Osteocyte (in vitro differentiated cells): ENCODE results near the gene NCOA6. TPM values are rescaled to one million over a fixed set of nuclear protein-coding genes. Genes with fewer than 3 reads are reported as not detected.

Experiments used
- DNase-seq: peaks from one replicate; pipeline ENCODE4 v3.0.0; 2021; ENCODE audit warnings: mixed read lengths; ENCODE audit not compliant: unreplicated experiment; ENCODE audit errors: extremely low spot score
- H3K27ac Mint-ChIP-seq: one replicate; pipeline ENCODE4 v1.8.0; 2021; ENCODE audit warnings: mild to moderate bottlenecking, mixed read lengths; ENCODE audit not compliant: unreplicated experiment
- H3K27me3 Mint-ChIP-seq: one replicate; pipeline ENCODE4 v1.8.0; 2021; ENCODE audit warnings: mixed read lengths; ENCODE audit not compliant: unreplicated experiment
- H3K36me3 Mint-ChIP-seq: one replicate; pipeline ENCODE4 v1.8.0; 2021; ENCODE audit warnings: mixed read lengths; ENCODE audit not compliant: unreplicated experiment
- H3K4me1 Mint-ChIP-seq: one replicate; pipeline ENCODE4 v1.8.0; 2021; ENCODE audit warnings: mixed read lengths; ENCODE audit not compliant: unreplicated experiment
- H3K4me3 Mint-ChIP-seq: one replicate; pipeline ENCODE4 v1.8.0; 2021; ENCODE audit warnings: mild to moderate bottlenecking, moderate library complexity, mixed read lengths; ENCODE audit not compliant: unreplicated experiment
- H3K9me3 Mint-ChIP-seq: one replicate; pipeline ENCODE4 v1.8.0; 2021; ENCODE audit warnings: mixed read lengths; ENCODE audit not compliant: unreplicated experiment
- total RNA-seq: library from RNA; stranded (reverse); gene quantifications from 2 replicates; pipeline ENCODE4 v1.2.1, GENCODE V29; 2021
- TF ChIP-seq, protein P1 (sequence below): fragments of 200-600 bp; sonication (generic); IDR thresholded peaks from 2 replicates; pipeline ENCODE4 v1.5.0; 2021; ENCODE audit warnings: antibody characterized with exemption, mild to moderate bottlenecking, moderate library complexity

NCOA6 gene
- total RNA-seq, 1 donor from 2014 or later = 33.4 TPM

GRCh38 chr20:34768096-34768495, 57.4 kb downstream of the NCOA6 start:
- Mint-ChIP-seq H3K4me3 (no peak overlapping the region), H3K27ac (peak overlapping the region; percentile 38), H3K27me3 (no peaks in the 10 kb centered on the region), H3K36me3 (peaks cover 24% of the 10 kb centered on the region), H3K4me1 (peaks cover 5% of the 10 kb centered on the region), H3K9me3 (no peaks in the 10 kb centered on the region)
- DNase-seq = no peak
- TF ChIP-seq, protein P1, sequence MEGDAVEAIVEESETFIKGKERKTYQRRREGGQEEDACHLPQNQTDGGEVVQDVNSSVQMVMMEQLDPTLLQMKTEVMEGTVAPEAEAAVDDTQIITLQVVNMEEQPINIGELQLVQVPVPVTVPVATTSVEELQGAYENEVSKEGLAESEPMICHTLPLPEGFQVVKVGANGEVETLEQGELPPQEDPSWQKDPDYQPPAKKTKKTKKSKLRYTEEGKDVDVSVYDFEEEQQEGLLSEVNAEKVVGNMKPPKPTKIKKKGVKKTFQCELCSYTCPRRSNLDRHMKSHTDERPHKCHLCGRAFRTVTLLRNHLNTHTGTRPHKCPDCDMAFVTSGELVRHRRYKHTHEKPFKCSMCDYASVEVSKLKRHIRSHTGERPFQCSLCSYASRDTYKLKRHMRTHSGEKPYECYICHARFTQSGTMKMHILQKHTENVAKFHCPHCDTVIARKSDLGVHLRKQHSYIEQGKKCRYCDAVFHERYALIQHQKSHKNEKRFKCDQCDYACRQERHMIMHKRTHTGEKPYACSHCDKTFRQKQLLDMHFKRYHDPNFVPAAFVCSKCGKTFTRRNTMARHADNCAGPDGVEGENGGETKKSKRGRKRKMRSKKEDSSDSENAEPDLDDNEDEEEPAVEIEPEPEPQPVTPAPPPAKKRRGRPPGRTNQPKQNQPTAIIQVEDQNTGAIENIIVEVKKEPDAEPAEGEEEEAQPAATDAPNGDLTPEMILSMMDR = no peak

DNA sequence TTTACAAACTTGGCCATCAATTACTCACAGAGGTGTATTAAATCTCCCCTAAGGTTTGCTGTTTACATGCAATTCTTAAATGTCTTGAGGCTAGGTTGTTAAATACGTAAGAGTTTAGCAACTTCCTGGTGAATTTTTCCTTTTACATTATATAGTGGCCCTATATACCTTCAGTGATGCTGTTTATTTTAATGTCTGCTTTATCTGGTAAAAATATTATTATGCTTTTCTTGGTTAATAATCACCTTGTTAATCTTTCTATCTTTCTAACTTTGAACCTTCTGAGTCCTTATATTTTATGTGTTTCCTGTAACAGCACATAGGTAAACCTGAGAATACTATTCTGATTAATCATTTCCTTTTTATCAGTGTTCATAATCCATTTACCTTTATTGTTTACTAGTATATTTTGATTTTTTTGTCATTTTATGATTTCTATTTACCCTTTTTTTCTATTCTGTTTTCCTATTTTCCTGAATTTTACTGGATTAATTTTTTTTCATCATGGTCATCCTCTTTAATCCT, 63.4 kb downstream of the NCOA6 start:
- H3K27ac Mint-ChIP-seq = no peak overlapping the region
- DNase-seq = no peak
- H3K36me3 Mint-ChIP-seq = peaks cover 55% of the 10 kb centered on the region
- H3K4me3 Mint-ChIP-seq = no peak overlapping the region
- H3K4me1 Mint-ChIP-seq = no peaks in the 10 kb centered on the region
- H3K9me3 Mint-ChIP-seq = no peaks in the 10 kb centered on the region
- TF ChIP-seq, protein P1 = no peak
- H3K27me3 Mint-ChIP-seq = no peaks in the 10 kb centered on the region

GRCh38 chr20:34755367-34755766, 70.1 kb downstream of the NCOA6 start:
- Mint-ChIP-seq H3K4me1 (no peaks in the 10 kb centered on the region), H3K27me3 (no peaks in the 10 kb centered on the region), H3K27ac (no peak overlapping the region), H3K4me3 (no peak overlapping the region), H3K9me3 (no peaks in the 10 kb centered on the region), H3K36me3 (peaks cover 59% of the 10 kb centered on the region)
- TF ChIP-seq, protein P1 = no peak
- DNase-seq = no peak

GRCh38 chr20:34754611-34755010, 70.8 kb downstream of the NCOA6 start:
- H3K36me3 Mint-ChIP-seq = peaks cover 61% of the 10 kb centered on the region

DNA sequence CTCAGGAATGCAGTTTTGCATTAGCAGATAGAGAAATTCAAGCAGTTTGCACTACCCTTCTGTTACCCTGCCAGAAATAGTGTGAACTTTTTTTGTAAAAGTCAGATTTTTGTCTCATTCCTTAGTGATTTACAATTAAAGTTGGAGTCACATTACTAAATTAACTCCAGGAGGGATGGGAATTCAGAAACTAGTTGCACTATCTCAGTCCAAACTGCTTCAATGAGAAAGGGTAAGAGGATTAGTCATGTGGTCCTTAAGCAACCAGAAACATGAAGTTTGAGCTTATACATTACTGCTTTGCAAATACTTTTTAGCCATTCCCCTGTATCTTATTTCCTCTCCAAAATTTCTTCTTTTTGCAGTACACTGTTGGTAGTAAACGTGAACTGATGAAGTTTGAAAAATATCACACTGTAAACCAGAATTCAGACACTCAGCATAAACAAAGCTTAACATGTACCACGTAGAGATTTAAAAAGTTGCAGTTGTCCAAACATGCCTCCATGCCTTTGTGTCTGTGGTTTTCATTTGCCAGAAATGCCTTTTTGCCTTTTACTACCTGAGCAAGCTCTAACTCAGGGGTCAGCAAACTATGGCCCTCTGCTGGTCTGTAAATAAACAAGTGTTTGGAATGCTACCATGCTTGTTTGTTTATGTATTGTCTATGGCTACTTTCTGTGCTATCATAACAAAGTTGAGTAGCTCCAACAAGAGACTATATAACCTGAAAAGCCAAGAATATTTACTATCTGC, 71.6 kb downstream of the NCOA6 start:
- DNase-seq = no peak
- Mint-ChIP-seq H3K27ac (no peak overlapping the region), H3K4me1 (no peaks in the 10 kb centered on the region), H3K4me3 (no peak overlapping the region), H3K36me3 (peaks cover 61% of the 10 kb centered on the region), H3K9me3 (no peaks in the 10 kb centered on the region), H3K27me3 (no peaks in the 10 kb centered on the region)
- TF ChIP-seq, protein P1 = no peak

More at GRCh38 chr20:34754611-34755010, 70.8 kb downstream of the NCOA6 start:
- Mint-ChIP-seq H3K4me1 (no peaks in the 10 kb centered on the region), H3K27ac (no peak overlapping the region), H3K9me3 (no peaks in the 10 kb centered on the region), H3K27me3 (no peaks in the 10 kb centered on the region), H3K4me3 (no peak overlapping the region)
- TF ChIP-seq, protein P1 = no peak
- no peak for DNase-seq
